Tibial nerve (tissue), 4 donors: ENCODE data around the gene SLC12A1. TPM values are rescaled to one million over a fixed set of nuclear protein-coding genes. Genes with fewer than 3 reads are reported as not detected.

Source experiments
- DNase-seq, 2 donors: peaks; one replicate each; pipeline ENCODE4 v3.0.0-alpha.2; 2019; ENCODE audit warnings: low spot score in 2 of 2
- H3K27ac ChIP-seq, 4 donors: fragments of 200-600 bp; sonication (generic) in 3 of 4; one replicate each; pipeline ENCODE4 v1.5.1; 2017 to 2019; ENCODE audit warnings: mild to moderate bottlenecking in 1 of 4
- H3K27me3 ChIP-seq, 2 donors: fragments of 200-600 bp; sonication (generic) in 1 of 2; one replicate each; pipeline versions ENCODE4 v1.5.1 to v1.6.0; 2017 to 2019
- H3K36me3 ChIP-seq, 3 donors: fragments of 200-600 bp; sonication (generic); one replicate each; pipeline ENCODE4 v1.5.1; 2018 to 2019
- H3K4me1 ChIP-seq, 4 donors: fragments of 200-600 bp; sonication (generic) in 3 of 4; one replicate each; pipeline ENCODE4 v1.5.1; 2017 to 2019
- H3K4me3 ChIP-seq, 4 donors: fragments of 200-600 bp; sonication (generic) in 3 of 4; one replicate each; pipeline ENCODE4 v1.5.1; 2017 to 2019; ENCODE audit warnings: mild to moderate bottlenecking in 1 of 4, moderate library complexity in 1 of 4
- H3K9me3 ChIP-seq, 4 donors: fragments of 200-600 bp; sonication (generic) in 3 of 4; one replicate each; pipeline ENCODE4 v1.5.1; 2017 to 2019
- CTCF ChIP-seq, 5 experiments: fragments of 200-600 bp in 3 of 5; fragments of 450-650 bp in 2 of 5; sonication (generic) in 3 of 5; IDR thresholded peaks; one replicate each; pipeline ENCODE4 v1.5.1; 2016 to 2019; ENCODE audit warnings: antibody characterized with exemption in 5 of 5, mild to moderate bottlenecking in 3 of 5, moderate library complexity in 2 of 5
- EP300 ChIP-seq, 2 donors: sonication (generic); formaldehyde crosslinking; IDR thresholded peaks; one replicate each; pipeline ENCODE4 v1.6.1; 2017; ENCODE audit warnings: antibody characterized with exemption in 2 of 2, mild to moderate bottlenecking in 1 of 2
- POLR2A ChIP-seq, 2 donors: fragments of 450-650 bp; IDR thresholded peaks; one replicate each; pipeline ENCODE4 v1.6.1; 2017; ENCODE audit warnings: antibody characterized with exemption in 2 of 2, mild to moderate bottlenecking in 2 of 2, moderate library complexity in 2 of 2
- WGBS, 2 donors: methylation state at CpG; one replicate each; pipeline ENCODE4 v1.1.5; 2018; 5-methylcytosine and 5-hydroxymethylcytosine counted together
- total RNA-seq, 4 donors: library from RNA; depleted of rRNA; stranded (reverse); fragments of >200 nt; gene quantifications; one replicate each; pipeline ENCODE4 v1.1.0, GENCODE V29; 2016

The SLC12A1 gene
- not detected for total RNA-seq

GRCh38 chr15:48205981-48206380, at the start of gene SLC12A1:
SLC12A1 (plus strand) TSS chr15:48206302; CDS start chr15:48207720, 1,418 bp downstream.
- no peaks in the 10 kb centered on the region for H3K9me3 ChIP-seq
- DNase-seq, result no peak
- 90 to 94% methylated on average over 1 of the region's 1 CpG for WGBS, 2 donors
- no peak within 1 kb of the TSS for H3K27ac ChIP-seq
- H3K36me3 ChIP-seq, result no peaks in the 10 kb centered on the region
- H3K4me1 ChIP-seq, result no peaks in the 10 kb centered on the region
- no peak within 1 kb of the TSS for H3K4me3 ChIP-seq
- H3K27me3 ChIP-seq, result no peaks in the 10 kb centered on the region
- TF ChIP-seq EP300 (IDR thresholded peaks at IDR 0.05) (no peak), POLR2A (IDR thresholded peaks at IDR 0.05) (no peak), CTCF (IDR thresholded peaks at IDR 0.05) (no peak)

- Histone ChIP-seq H3K4me3 (no peak overlapping the region), H3K36me3 (peaks cover 0 to 6% (median 0%) of the 10 kb centered on the region in 3 donors), H3K4me1 (peaks cover 0 to 5% (median 2%) of the 10 kb centered on the region in 4 donors), H3K27ac (no peak overlapping the region), H3K9me3 (peaks cover 0 to 3% (median 0%) of the 10 kb centered on the region in 4 donors), H3K27me3 (no peaks in the 10 kb centered on the region)
- TF ChIP-seq EP300 (IDR thresholded peaks at IDR 0.05), result no peak
- TF ChIP-seq POLR2A (IDR thresholded peaks at IDR 0.05), result no peak
- no peak for TF ChIP-seq CTCF (IDR thresholded peaks at IDR 0.05)
- 49 to 53% methylated on average over 3 of the region's 3 CpGs for WGBS, 2 donors
- no peak for DNase-seq
Observed at GRCh38 chr15:48168616-48169015, 37.5 kb upstream of the SLC12A1 start.

GRCh38 chr15:48170981-48171380, 35.1 kb upstream of the SLC12A1 start:
- WGBS, 2 donors, result 30 to 33% methylated on average over 1 of the region's 1 CpG
- H3K36me3 ChIP-seq, result no peaks in the 10 kb centered on the region
- DNase-seq, result no peak
- H3K27ac ChIP-seq, result no peak overlapping the region
- no peak overlapping the region for H3K4me3 ChIP-seq
- no peaks in the 10 kb centered on the region for H3K27me3 ChIP-seq
- peaks cover 0 to 5% (median 2%) of the 10 kb centered on the region in 4 donors for H3K4me1 ChIP-seq
- TF ChIP-seq POLR2A (IDR thresholded peaks at IDR 0.05) (no peak), CTCF (IDR thresholded peaks at IDR 0.05) (no peak), EP300 (IDR thresholded peaks at IDR 0.05) (no peak)
- peaks cover 0 to 3% (median 0%) of the 10 kb centered on the region in 4 donors for H3K9me3 ChIP-seq

GRCh38 chr15:48175126-48175525, 31.0 kb upstream of the SLC12A1 start:
- WGBS, 2 donors, result 96 to 97% methylated on average over 3 of the region's 3 CpGs
- Histone ChIP-seq H3K27ac (no peak overlapping the region), H3K4me1 (peaks cover 0 to 16% (median 5%) of the 10 kb centered on the region in 4 donors), H3K27me3 (no peaks in the 10 kb centered on the region), H3K4me3 (no peak overlapping the region), H3K36me3 (no peaks in the 10 kb centered on the region), H3K9me3 (peaks cover 0 to 3% (median 0%) of the 10 kb centered on the region in 4 donors)
- TF ChIP-seq CTCF (IDR thresholded peaks at IDR 0.05), result no peak
- TF ChIP-seq POLR2A (IDR thresholded peaks at IDR 0.05), result no peak
- no peak for TF ChIP-seq EP300 (IDR thresholded peaks at IDR 0.05)
- DNase-seq, result no peak

- H3K27ac ChIP-seq, result no peak overlapping the region
- H3K4me3 ChIP-seq, result no peak overlapping the region
- no peak for DNase-seq
Observed at GRCh38 chr15:48176112-48176511, 30.0 kb upstream of the SLC12A1 start.

More at GRCh38 chr15:48176112-48176511, 30.0 kb upstream of the SLC12A1 start:
- TF ChIP-seq EP300 (IDR thresholded peaks at IDR 0.05), result no peak
- TF ChIP-seq CTCF (IDR thresholded peaks at IDR 0.05), result no peak
- no peak for TF ChIP-seq POLR2A (IDR thresholded peaks at IDR 0.05)
- peaks cover 0 to 12% (median 3%) of the 10 kb centered on the region in 4 donors for H3K4me1 ChIP-seq
- H3K27me3 ChIP-seq, result no peaks in the 10 kb centered on the region
- peaks cover 0 to 3% (median 0%) of the 10 kb centered on the region in 4 donors for H3K9me3 ChIP-seq
- WGBS, 2 donors, result 77 to 79% methylated on average over 4 of the region's 4 CpGs
- H3K36me3 ChIP-seq, result no peaks in the 10 kb centered on the region
